ENCODE measurements around the gene NUTM2E.
"Not testable (repeated sequence)": the region's sequence is repeated elsewhere in the genome, so short reads cannot be mapped to it uniquely, and the experiment has no call there.

The NUTM2E gene
- total RNA-seq: 0.60 to 1.1 (median 0.96) reads per million in 3 experiments

- DNase-seq: peak; percentile 81
Observed at GRCh38 chr10:79826496-79827215, at the start of gene NUTM2E. TSS of gene NUTM2E (plus strand) at chr10:79826739. CDS start at chr10:79841741, 15,002 bp downstream.

- DNase-seq: not testable (repeated sequence)
Observed at GRCh38 chr10:79777997-79778396, 48.5 kb upstream of the NUTM2E start.

DNA sequence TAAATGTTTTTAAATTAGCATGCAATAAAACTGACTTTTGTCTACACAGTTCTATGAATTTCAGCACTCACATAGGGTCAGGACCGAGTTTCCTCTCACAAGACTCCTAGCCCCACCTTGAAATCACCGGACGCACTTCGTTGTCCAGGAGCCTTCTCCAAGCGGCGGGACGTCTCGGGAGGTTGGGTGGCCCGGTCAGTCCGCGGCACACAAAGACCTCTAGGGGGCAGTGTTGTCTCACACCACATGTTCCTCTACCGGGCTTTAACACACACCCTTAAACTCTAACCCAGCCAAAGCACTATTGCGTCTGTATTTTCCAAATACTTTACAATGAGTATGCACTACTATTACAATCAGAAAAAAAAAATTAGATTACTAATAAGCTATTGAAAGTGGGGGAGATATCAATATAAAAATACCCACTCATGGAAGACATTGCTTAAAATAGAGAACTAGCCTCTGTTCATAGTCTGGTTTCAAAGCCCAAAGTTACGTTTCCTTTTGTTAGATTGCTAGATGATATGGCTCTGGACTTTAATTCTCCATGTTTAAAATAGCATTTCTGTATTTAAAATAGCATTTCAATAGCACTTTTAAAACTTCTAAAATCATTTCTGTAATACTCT, 47.1 kb upstream of the NUTM2E start:
- peak; percentile 46 for DNase-seq

GRCh38 chr10:79779992-79780391, 46.5 kb upstream of the NUTM2E start:
- DNase-seq: not testable (repeated sequence)

GRCh38 chr10:79781584-79781983, 45.0 kb upstream of the NUTM2E start:
- DNase-seq: not testable (repeated sequence)

DNA sequence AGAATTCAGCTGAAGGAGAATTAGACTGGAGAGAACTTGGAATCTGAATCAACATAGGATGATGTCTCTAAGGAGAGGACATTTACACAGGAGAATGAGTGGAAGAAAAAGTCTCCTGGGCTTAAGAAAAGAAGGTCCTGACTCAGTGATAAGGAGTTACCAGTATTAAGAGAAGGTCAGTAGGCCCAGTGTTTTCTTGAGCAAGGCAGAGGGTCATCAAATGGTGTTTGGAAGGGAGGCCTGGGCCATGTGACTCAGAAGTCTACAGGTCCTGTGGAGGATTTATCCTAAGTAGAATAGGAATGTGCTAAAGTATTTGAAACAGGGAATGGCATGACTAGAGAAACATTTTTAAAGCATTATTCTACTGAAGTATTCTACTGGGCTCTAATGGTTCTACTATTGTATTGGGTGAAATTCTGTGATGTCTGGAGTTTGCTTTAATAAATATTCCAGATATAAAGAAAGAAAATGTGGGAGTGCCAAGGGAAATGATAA, 39.0 kb upstream of the NUTM2E start:
- not testable (repeated sequence) for DNase-seq

DNA sequence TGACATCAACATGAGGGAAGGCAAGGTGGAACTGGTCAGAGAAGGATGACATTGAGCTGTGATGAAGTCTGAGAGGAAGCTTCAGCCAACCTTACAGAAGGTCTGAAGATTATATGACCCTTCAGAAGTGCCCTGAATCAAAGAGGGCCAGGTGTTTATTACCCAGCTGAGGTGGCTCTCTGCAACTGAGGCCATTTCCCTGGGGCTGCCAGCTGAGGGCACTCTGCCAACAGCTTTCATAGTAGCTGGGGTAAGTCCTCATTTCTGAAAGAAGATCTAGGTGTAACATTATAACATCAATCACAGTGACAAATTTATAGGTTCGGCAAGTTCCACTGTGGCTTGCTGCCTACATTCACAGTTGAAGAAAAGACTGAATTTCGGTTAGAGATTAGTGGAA, 37.2 kb upstream of the NUTM2E start:
- DNase-seq: not testable (repeated sequence)

DNA sequence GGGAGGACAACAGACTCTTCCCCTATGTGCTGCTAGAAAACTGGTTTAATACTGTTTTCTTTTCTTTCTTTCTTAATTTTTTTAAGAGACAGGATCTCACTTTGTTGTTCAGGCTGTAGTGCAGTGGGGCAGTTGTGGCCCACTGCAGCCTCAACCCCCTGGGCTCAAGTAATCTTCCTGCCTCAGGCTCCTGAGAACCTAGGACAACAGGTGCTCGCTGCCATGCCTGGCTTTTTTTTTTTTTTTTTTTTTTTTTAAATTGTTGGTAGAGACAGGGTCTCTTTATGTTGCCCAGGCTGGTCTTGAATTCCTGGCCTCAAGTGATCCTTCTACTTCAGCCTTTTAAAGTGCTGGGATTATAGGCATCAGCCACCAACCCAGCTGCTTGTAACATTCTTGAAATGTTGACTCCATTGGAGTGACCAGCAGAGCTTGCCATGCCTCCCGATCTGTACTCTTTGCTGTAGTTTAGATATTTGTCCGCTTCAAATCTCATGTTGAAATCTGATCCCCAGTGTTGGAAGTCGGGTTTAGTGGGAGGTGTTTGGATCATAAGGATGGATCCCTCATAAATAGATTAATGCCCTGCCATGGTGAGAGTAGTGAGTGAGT, 34.5 kb upstream of the NUTM2E start:
- DNase-seq: not testable (repeated sequence)

DNA sequence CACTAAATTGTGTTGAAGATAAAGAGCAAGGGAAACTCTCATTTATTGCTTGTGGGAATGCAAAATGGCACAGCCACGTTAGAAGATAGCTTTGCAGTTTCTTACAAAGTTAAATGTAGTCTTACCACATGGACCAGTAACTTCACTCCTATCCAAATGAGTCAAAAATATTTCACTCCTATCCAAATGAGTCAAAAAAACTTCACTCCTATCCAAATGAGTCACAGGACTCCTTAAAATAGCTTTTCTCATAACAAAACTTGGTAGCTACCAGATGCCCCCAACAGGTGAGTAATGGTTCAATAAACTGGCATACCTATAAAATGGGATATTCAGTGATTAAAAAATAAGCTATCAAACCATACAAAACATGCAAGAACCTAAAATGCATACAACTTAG, 27.2 kb upstream of the NUTM2E start:
- not testable (repeated sequence) for DNase-seq

- not testable (repeated sequence) for DNase-seq
Observed at GRCh38 chr10:79805857-79806256, 20.7 kb upstream of the NUTM2E start.

- not testable (repeated sequence) for DNase-seq
Observed at GRCh38 chr10:79811895-79812294, 14.6 kb upstream of the NUTM2E start.

DNA sequence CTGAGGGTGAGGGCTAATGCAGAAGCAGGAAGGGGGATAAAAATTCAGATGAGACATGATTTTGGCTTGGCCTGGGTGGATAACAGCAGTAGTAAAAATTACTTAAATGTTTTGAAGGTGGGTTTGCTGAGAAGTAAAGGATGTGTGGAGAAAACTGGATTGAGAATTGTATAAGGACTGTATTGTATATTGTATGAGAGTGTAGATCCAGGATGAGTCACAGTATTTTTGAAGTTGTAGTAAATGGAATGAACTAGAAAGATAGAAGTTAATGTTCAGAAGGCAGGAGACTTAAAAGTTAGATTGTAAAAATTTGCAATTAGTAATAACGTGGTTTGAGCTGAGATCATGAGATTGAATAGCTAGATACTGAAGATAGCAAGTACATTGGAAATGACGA, 10.2 kb upstream of the NUTM2E start:
- not testable (repeated sequence) for DNase-seq

DNA sequence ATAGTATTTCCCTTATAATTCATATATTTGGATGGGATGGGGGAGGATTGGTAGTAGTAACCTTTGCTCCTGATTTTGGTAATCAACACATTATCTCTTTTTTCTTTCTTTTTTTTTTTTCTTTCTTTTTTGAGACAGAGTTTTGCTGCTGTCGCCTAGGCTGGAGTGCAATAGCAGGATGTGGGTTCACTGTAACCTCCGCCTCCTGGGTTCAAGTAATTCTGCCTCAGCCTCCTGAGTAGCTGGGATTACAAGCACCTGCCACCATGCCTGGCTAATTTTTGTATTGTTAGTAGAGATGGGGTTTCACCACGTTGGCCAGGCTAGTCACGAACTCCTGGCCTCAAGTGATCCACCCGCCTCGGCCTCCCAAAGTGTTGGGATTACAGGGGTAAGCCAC, 3.2 kb upstream of the NUTM2E start:
- DNase-seq: peak; percentile 14

GRCh38 chr10:79825587-79826011, 940 bp upstream of the NUTM2E start:
- peak; percentile 0 for DNase-seq

GRCh38 chr10:79826131-79826495, 426 bp upstream of the NUTM2E start:
- not testable (repeated sequence) for DNase-seq

DNA sequence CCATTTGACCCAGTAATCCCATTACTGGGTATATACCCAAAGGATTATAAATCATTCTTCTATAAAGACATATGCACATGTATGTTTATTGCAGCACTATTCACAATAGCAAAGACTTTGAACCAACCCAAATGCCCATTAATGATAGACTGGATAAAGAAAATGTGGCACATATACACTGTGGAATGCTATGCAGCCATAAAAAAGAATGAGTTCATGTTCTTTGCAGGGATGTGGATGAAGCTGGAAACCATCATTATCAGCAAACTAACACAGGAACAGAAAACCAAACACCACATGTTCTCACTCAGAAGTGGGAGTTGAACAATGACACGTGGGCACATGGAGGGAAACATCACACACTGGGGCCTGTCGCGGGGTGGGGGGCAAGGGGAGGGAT, 7.3 kb downstream of the NUTM2E start:
- not testable (repeated sequence) for DNase-seq

- not testable (repeated sequence) for DNase-seq
Observed at GRCh38 chr10:79835891-79836290, 9.4 kb downstream of the NUTM2E start.

DNA sequence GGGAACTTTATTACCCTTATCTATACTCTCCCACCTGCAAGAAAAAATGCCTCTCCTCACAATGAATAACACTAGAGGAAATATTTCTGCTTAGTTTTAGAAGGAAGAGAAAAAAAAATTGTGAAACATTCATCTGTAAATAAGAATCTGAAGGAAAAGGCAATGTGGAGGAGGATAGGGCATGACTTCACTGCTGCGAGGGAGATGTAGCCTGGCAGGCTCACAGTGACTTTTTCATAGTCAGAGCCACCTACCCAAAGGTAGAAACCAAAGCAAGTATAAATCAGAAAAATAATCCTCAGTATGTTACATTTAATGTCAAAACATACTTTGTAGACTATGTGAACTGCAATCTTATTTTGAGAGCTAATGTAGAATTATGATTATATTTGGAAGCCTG, 10.4 kb downstream of the NUTM2E start:
- not testable (repeated sequence) for DNase-seq

- not testable (repeated sequence) for DNase-seq
Observed at GRCh38 chr10:79838441-79838840, 11.9 kb downstream of the NUTM2E start.

DNA sequence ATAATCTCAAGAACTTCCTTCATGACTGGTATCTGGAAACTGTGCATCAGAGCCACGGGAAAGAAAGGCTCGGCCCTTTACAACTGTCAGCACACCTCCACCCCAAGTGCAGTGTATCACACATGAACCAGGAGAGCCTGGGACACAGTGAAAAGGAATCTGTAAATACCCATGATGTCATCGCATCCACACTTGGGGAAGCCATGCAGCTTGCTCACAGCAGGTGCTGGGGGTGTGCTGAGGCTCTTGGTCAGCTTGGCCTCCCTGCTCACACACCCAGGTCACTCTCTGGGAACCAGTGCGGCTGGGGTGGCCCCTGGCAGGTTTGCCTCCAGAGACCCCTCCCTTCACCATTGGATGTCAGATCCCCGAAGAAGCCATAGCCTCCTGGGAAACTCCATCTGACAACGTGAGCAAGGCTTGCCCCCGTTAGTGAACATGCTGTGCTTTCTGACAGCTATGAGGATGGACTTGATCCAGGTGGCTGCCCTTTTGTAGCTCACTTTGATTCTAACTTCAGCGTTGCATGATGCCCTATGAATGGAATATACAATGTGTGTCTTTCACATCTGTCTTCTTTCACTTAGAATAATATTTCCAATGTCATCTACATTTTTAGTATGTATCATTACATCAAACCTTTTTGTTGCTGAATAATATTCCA, 26.8 kb downstream of the NUTM2E start:
- not testable (repeated sequence) for DNase-seq

- not testable (repeated sequence) for DNase-seq
Observed at GRCh38 chr10:79862269-79862668, 35.7 kb downstream of the NUTM2E start.

- not testable (repeated sequence) for DNase-seq
Observed at GRCh38 chr10:79862803-79863202, 36.3 kb downstream of the NUTM2E start.
